Body of pancreas (tissue), 4 donors: ENCODE results near the gene CARS2. TPM values are rescaled to one million over a fixed set of nuclear protein-coding genes. Genes with fewer than 3 reads are reported as not detected.

ENCODE experiments used
- ATAC-seq: fragments of 150-250 bp; one replicate; pipeline ENCODE4 v1.9.1; 2016
- DNase-seq, 4 donors: peaks; one replicate each; pipeline ENCODE4 v3.0.0-alpha.2; 2019
- H3K27ac ChIP-seq, 4 donors: fragments of 200-600 bp; sonication (generic); 1 replicate in 3 of 4; 2 replicates in 1 of 4; pipeline versions ENCODE4 v1.5.1 to v1.6.1; 2016 to 2019; ENCODE audit warnings: mild to moderate bottlenecking in 1 of 4, mixed read lengths in 1 of 4, moderate library complexity in 1 of 4
- H3K27me3 ChIP-seq, 2 donors: fragments of 200-600 bp; sonication (generic); one replicate each; pipeline ENCODE4 v1.6.0; 2016; ENCODE audit warnings: mild to moderate bottlenecking in 1 of 2
- H3K36me3 ChIP-seq, 2 donors: fragments of 200-600 bp; sonication (generic); replicated peaks in 1 of 2; 2 replicates each; pipeline ENCODE4 v1.5.1; 2016; ENCODE audit warnings: low read depth in 2 of 2; ENCODE audit not compliant: insufficient read depth in 1 of 2
- H3K4me1 ChIP-seq: fragments of 200-600 bp; sonication (generic); one replicate; pipeline ENCODE4 v1.6.0; 2016
- H3K4me3 ChIP-seq, 2 donors: fragments of 200-600 bp; sonication (generic); 1 replicate in 1 of 2; 2 replicates in 1 of 2; pipeline ENCODE4 v1.5.1; 2016 to 2019
- H3K9me3 ChIP-seq, 3 donors: fragments of 200-600 bp; sonication (generic); 1 replicate in 2 of 3; 2 replicates in 1 of 3; pipeline ENCODE4 v1.5.1; 2016
- CTCF ChIP-seq, 7 experiments: fragments of 450-650 bp in 4 of 7; fragments of 200-600 bp in 3 of 7; sonication (generic) in 3 of 7; IDR thresholded peaks; one replicate each; pipeline ENCODE4 v1.5.1; 2016 to 2019; ENCODE audit warnings: antibody characterized with exemption in 7 of 7
- POLR2A ChIP-seq, 3 donors: fragments of 450-650 bp; IDR thresholded peaks; one replicate each; pipeline ENCODE4 v1.6.1; 2016; ENCODE audit warnings: antibody characterized with exemption in 3 of 3, mild to moderate bottlenecking in 2 of 3
- WGBS, 2 donors: methylation state at CpG; one replicate each; pipeline ENCODE4 v1.1.5; 2017; 5-methylcytosine and 5-hydroxymethylcytosine counted together
- intact Hi-C: fragments of 100-400 bp; cut with DNase I; formaldehyde crosslinking; loops from one replicate; pipeline ENCODE4 v1.15.1; 2023
- total RNA-seq, 2 donors: library from RNA; depleted of rRNA; stranded (reverse); fragments of >200 nt; gene quantifications; one replicate each; pipeline ENCODE4 v1.1.0, GENCODE V29; 2016

The CARS2 gene
- total RNA-seq, 2 donors from 2014 or later: 30.1 to 43.5 TPM

GRCh38 chr13:110641055-110642015 is 64.6 kb downstream of the CARS2 start:
- no peak for ATAC-seq
- intact Hi-C loops: no loop called here
- Histone ChIP-seq H3K9me3 (no peaks in the 10 kb centered on the region), H3K27ac (no peak overlapping the region), H3K4me3 (no peak overlapping the region), H3K27me3 (no peaks in the 10 kb centered on the region), H3K4me1 (peaks cover 8% of the 10 kb centered on the region), H3K36me3 (peaks cover 10 to 37% of the 10 kb centered on the region in 2 donors)
- TF ChIP-seq CTCF (IDR thresholded peaks at IDR 0.05) (no peak), POLR2A (IDR thresholded peaks at IDR 0.05) (no peak)
- WGBS, 2 donors: 74 to 85% methylated on average over 19 to 29 of the region's 29 CpGs
- DNase-seq: peak in 1 of 4 donors; percentile 38

GRCh38 chr13:110640591-110641029 is 65.3 kb downstream of the CARS2 start:
- TF ChIP-seq CTCF (IDR thresholded peaks at IDR 0.05) (no peak), POLR2A (IDR thresholded peaks at IDR 0.05) (no peak)
- no peak overlapping the region for H3K27ac ChIP-seq
- intact Hi-C loops: no loop called here
- WGBS, 2 donors: 71% methylated on average over 13 of the region's 13 CpGs
- DNase-seq (no peak), ATAC-seq (no peak)
- no peaks in the 10 kb centered on the region for H3K27me3 ChIP-seq
- peaks cover 8% of the 10 kb centered on the region for H3K4me1 ChIP-seq
- H3K4me3 ChIP-seq: no peak overlapping the region
- H3K9me3 ChIP-seq: no peaks in the 10 kb centered on the region
- H3K36me3 ChIP-seq: peaks cover 13 to 44% of the 10 kb centered on the region in 2 donors

GRCh38 chr13:110639935-110640334 is 66.0 kb downstream of the CARS2 start:
- H3K36me3 ChIP-seq: peaks cover 18 to 51% of the 10 kb centered on the region in 2 donors
- no peak for ATAC-seq
- DNase-seq: no peak
- peaks cover 5% of the 10 kb centered on the region for H3K4me1 ChIP-seq
- H3K27me3 ChIP-seq: no peaks in the 10 kb centered on the region
- intact Hi-C loops: no loop called here
- no peak overlapping the region for H3K4me3 ChIP-seq
- WGBS, 2 donors: 66 to 71% methylated on average over 5 of the region's 5 CpGs
- H3K27ac ChIP-seq: no peak overlapping the region
- H3K9me3 ChIP-seq: no peaks in the 10 kb centered on the region
- no peak for TF ChIP-seq CTCF (IDR thresholded peaks at IDR 0.05)
- TF ChIP-seq POLR2A (IDR thresholded peaks at IDR 0.05): no peak

GRCh38 chr13:110638814-110639806 is 66.8 kb downstream of the CARS2 start:
- H3K9me3 ChIP-seq: no peaks in the 10 kb centered on the region
- intact Hi-C loops: no loop called here
- no peaks in the 10 kb centered on the region for H3K27me3 ChIP-seq
- no peaks in the 10 kb centered on the region for H3K4me1 ChIP-seq
- H3K36me3 ChIP-seq: peaks cover 18 to 55% of the 10 kb centered on the region in 2 donors
- WGBS, 2 donors: 88 to 89% methylated on average over 30 to 37 of the region's 39 CpGs
- DNase-seq: no peak
- TF ChIP-seq POLR2A (IDR thresholded peaks at IDR 0.05) (no peak), CTCF (IDR thresholded peaks at IDR 0.05) (no peak)
- H3K4me3 ChIP-seq: no peak overlapping the region
- ATAC-seq: no peak
- no peak overlapping the region for H3K27ac ChIP-seq
